ENCODE measurements around the gene LASP1NB.

Gene LASP1NB

DNA sequence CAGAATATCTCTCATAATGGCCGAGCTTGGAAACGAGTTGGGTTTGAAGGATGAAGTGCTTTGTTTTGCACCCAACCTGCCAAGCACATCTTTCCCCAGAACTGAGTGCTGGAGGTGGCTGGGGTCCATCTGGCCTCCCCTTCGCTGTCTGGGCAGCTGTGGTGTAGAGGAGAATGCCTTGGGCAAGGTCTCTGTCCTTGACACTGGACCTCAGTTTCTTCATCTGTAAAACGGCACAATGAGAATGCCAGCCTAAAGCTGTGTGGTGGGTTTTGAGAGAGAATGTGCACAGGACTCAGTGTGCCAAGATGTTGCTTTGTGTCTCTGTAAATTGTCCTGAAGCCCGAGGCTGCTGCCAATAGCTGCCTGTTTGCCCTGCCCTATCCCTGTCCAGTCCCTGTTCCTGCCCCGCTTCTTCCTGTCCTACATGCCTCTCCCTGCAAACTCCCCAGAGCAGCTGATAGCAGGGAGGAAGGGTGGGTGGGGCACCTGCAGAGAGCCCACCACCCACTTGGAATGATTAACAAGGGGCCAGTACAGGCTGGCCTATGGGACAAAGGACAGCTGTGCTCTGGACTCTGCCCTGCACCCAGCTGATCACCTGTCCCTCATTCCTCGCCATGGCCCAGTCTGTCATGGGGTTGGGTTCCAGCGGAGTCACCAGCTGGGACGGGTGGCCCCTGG lies 40.2 kb upstream of the LASP1NB start:
- Histone ChIP-seq H3K27ac (ENCODE audit: low read depth, low read length) (no peak overlapping the region), H3K36me3 (ENCODE audit: insufficient read depth, low read length) (peaks cover 72% of the 10 kb centered on the region), H3K4me3 (ENCODE audit: insufficient read depth, low read length) (no peak overlapping the region), H3K79me2 (ENCODE audit: insufficient read depth, low read length) (peaks cover 98% of the 10 kb centered on the region), H2AFZ (ENCODE audit: low read length) (no peak overlapping the region), H3K9me3 (ENCODE audit: low read depth, low read length) (no peaks in the 10 kb centered on the region), H4K20me1 (ENCODE audit: insufficient read depth, low read length) (peaks cover 92% of the 10 kb centered on the region), H3K27me3 (ENCODE audit: insufficient read depth, low read length) (no peaks in the 10 kb centered on the region), H3K4me2 (ENCODE audit: insufficient read depth, low read length) (no peak overlapping the region), H3K4me1 (ENCODE audit: insufficient read depth, low read length) (peaks cover 38% of the 10 kb centered on the region)
- TF ChIP-seq, protein P1, sequence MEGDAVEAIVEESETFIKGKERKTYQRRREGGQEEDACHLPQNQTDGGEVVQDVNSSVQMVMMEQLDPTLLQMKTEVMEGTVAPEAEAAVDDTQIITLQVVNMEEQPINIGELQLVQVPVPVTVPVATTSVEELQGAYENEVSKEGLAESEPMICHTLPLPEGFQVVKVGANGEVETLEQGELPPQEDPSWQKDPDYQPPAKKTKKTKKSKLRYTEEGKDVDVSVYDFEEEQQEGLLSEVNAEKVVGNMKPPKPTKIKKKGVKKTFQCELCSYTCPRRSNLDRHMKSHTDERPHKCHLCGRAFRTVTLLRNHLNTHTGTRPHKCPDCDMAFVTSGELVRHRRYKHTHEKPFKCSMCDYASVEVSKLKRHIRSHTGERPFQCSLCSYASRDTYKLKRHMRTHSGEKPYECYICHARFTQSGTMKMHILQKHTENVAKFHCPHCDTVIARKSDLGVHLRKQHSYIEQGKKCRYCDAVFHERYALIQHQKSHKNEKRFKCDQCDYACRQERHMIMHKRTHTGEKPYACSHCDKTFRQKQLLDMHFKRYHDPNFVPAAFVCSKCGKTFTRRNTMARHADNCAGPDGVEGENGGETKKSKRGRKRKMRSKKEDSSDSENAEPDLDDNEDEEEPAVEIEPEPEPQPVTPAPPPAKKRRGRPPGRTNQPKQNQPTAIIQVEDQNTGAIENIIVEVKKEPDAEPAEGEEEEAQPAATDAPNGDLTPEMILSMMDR (IDR thresholded peaks at IDR 0.05; ENCODE audit: extremely low read depth, low read depth, low read length), result no peak
- peak; percentile 44 for DNase-seq (ENCODE audit: insufficient read length, low spot score, missing footprints)

DNA sequence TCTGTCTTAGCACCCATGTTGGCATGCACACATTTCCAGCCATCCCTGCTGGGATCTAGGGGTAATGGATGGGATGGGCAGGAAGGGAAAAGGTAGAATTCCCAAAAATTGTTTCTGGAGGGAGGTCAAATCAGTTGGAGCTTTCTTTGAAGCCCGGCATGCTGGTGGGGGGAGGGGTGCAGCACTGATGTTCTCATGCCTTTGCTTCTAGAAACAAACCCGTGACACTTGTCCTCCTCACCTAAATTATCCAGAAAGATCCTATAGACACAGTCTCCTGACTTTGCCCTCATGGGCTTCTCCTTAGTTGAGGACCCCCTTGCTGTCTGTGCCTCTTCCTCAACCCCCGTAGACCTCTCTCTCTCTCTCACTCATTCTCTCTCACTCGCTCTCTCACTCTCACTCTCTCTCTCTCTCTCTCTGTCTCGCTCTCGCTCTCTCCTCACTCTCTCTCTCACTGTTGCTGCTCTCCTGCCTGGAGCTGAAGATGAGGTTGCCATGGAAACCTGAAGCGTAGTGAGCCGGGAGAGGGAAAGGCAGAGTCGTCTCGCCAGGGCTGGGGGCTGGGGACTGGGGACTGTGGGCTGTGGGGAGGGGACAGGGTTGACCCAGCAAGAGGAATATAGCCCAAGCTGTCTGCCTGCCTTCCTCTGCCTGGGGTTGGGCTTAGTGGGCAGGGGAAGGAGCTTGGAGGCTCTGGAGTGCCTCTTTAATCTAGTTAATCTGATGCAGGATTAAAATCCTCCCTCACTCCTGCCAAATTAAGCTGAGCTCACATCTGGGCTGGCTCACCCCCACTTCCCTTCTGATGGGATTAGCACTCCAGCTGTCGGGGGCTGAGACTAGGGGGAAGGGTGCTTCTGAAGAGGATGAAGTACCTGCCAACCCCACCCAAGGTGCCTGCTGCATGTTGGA lies 39.4 kb upstream of the LASP1NB start:
- Histone ChIP-seq H3K27me3 (ENCODE audit: insufficient read depth, low read length) (no peaks in the 10 kb centered on the region), H3K4me2 (ENCODE audit: insufficient read depth, low read length) (no peak overlapping the region), H2AFZ (ENCODE audit: low read length) (no peak overlapping the region), H4K20me1 (ENCODE audit: insufficient read depth, low read length) (peaks cover 92% of the 10 kb centered on the region), H3K4me3 (ENCODE audit: insufficient read depth, low read length) (no peak overlapping the region), H3K4me1 (ENCODE audit: insufficient read depth, low read length) (peaks cover 30% of the 10 kb centered on the region), H3K27ac (ENCODE audit: low read depth, low read length) (no peak overlapping the region), H3K36me3 (ENCODE audit: insufficient read depth, low read length) (peaks cover 74% of the 10 kb centered on the region), H3K9me3 (ENCODE audit: low read depth, low read length) (no peaks in the 10 kb centered on the region), H3K79me2 (ENCODE audit: insufficient read depth, low read length) (peaks cover 99% of the 10 kb centered on the region)
- TF ChIP-seq, protein P1 (IDR thresholded peaks at IDR 0.05; ENCODE audit: extremely low read depth, low read depth, low read length), result no peak
- peak; percentile 63 for DNase-seq (ENCODE audit: insufficient read length, low spot score, missing footprints)

DNA sequence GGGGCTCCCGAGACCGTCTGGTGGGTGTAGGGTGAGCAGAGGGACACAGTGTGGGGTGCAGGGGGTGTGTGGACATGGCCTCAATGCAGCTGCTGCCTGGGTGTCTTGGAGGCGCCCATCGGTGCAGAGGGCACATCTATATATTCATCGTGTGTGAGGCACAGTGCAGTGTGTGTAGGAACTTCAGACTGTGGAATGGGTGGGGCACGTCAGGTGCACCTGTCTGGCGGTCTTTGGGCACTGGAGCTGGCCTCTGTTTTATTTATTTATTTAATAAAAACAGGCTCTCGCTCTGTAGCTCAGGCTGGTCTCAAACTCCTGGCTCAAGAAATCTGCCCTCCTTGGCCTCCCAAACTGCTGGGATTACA lies 38.8 kb upstream of the LASP1NB start:
- no peaks in the 10 kb centered on the region for H3K27me3 ChIP-seq (ENCODE audit: insufficient read depth, low read length)
- H3K4me3 ChIP-seq (ENCODE audit: insufficient read depth, low read length), result no peak overlapping the region
- peaks cover 73% of the 10 kb centered on the region for H3K36me3 ChIP-seq (ENCODE audit: insufficient read depth, low read length)
- TF ChIP-seq, protein P1 (IDR thresholded peaks at IDR 0.05; ENCODE audit: extremely low read depth, low read depth, low read length), result no peak
- H3K79me2 ChIP-seq (ENCODE audit: insufficient read depth, low read length), result peaks cover 99% of the 10 kb centered on the region
- no peak overlapping the region for H2AFZ ChIP-seq (ENCODE audit: low read length)
- peaks cover 24% of the 10 kb centered on the region for H3K4me1 ChIP-seq (ENCODE audit: insufficient read depth, low read length)
- DNase-seq (ENCODE audit: insufficient read length, low spot score, missing footprints), result peak; percentile 50
- no peak overlapping the region for H3K4me2 ChIP-seq (ENCODE audit: insufficient read depth, low read length)
- peaks cover 92% of the 10 kb centered on the region for H4K20me1 ChIP-seq (ENCODE audit: insufficient read depth, low read length)
- no peaks in the 10 kb centered on the region for H3K9me3 ChIP-seq (ENCODE audit: low read depth, low read length)
- no peak overlapping the region for H3K27ac ChIP-seq (ENCODE audit: low read depth, low read length)

DNA sequence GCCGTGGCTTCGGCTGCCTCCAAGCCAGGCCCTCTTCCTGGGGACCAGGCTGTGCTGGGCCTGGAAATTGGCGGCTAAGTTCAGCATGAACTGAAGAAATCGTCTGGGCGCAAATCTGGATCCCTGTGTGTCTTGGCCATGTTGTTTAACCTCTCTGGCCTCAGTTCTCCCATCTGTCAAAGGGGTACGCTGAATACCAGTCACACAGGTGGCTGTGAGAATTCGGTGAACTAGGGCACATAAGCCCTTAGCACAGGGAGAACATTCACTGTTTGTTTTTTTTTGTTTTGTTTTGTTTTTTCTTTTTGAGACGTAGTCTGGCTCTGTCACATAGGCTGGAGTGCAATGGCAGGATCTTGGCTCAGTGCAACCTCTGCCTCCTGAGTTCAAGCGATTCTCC lies 36.6 kb upstream of the LASP1NB start:
- Histone ChIP-seq H3K4me2 (ENCODE audit: insufficient read depth, low read length) (no peak overlapping the region), H3K4me3 (ENCODE audit: insufficient read depth, low read length) (no peak overlapping the region), H3K4me1 (ENCODE audit: insufficient read depth, low read length) (peaks cover 14% of the 10 kb centered on the region), H3K27ac (ENCODE audit: low read depth, low read length) (no peak overlapping the region), H3K36me3 (ENCODE audit: insufficient read depth, low read length) (peaks cover 75% of the 10 kb centered on the region), H3K9me3 (ENCODE audit: low read depth, low read length) (no peaks in the 10 kb centered on the region), H3K79me2 (ENCODE audit: insufficient read depth, low read length) (peaks cover 99% of the 10 kb centered on the region), H3K27me3 (ENCODE audit: insufficient read depth, low read length) (no peaks in the 10 kb centered on the region), H2AFZ (ENCODE audit: low read length) (no peak overlapping the region), H4K20me1 (ENCODE audit: insufficient read depth, low read length) (peaks cover 88% of the 10 kb centered on the region)
- TF ChIP-seq, protein P1 (IDR thresholded peaks at IDR 0.05; ENCODE audit: extremely low read depth, low read depth, low read length), result no peak
- peak; percentile 29 for DNase-seq (ENCODE audit: insufficient read length, low spot score, missing footprints)

Data from osteoblast (primary cell).